Transverse colon (tissue), 4 donors: ENCODE measurements around the gene BGN. TPM values are rescaled to one million over a fixed set of nuclear protein-coding genes. Genes with fewer than 3 reads are reported as not detected.

ENCODE experiments used
- DNase-seq: peaks from one replicate; pipeline ENCODE4 v3.0.0-alpha.2; 2019
- H3K27ac ChIP-seq, 4 donors: fragments of 200-600 bp; sonication (generic); 2 replicates each; pipeline ENCODE4 v1.5.1; 2016 to 2018; ENCODE audit warnings: inconsistent platforms in 4 of 4
- H3K27me3 ChIP-seq: fragments of 200-600 bp; sonication (generic); 2 replicates; pipeline ENCODE4 v1.5.1; 2017; ENCODE audit warnings: inconsistent platforms
- H3K36me3 ChIP-seq, 4 donors: fragments of 200-600 bp; sonication (generic); 2 replicates each; pipeline ENCODE4 v1.5.1; 2017 to 2019; ENCODE audit warnings: inconsistent platforms in 4 of 4
- H3K4me1 ChIP-seq, 4 donors: fragments of 200-600 bp; sonication (generic); 2 replicates each; pipeline ENCODE4 v1.5.1; 2017 to 2020; ENCODE audit warnings: inconsistent platforms in 4 of 4
- H3K4me3 ChIP-seq, 4 donors: fragments of 200-600 bp; sonication (generic); 1 replicate in 1 of 4; 2 replicates in 3 of 4; pipeline versions ENCODE4 v1.5.1 to v1.6.1; 2017 to 2019; ENCODE audit warnings: inconsistent platforms in 4 of 4
- H3K9me3 ChIP-seq, 2 donors: fragments of 200-600 bp; sonication (generic); 2 replicates each; pipeline ENCODE4 v1.5.1; 2017 to 2019; ENCODE audit warnings: inconsistent platforms in 2 of 2
- EP300 ChIP-seq: sonication (generic); formaldehyde crosslinking; IDR thresholded peaks from one replicate; pipeline ENCODE4 v1.6.1; 2017; ENCODE audit warnings: antibody characterized with exemption, low read depth
- POLR2A ChIP-seq: fragments of 450-650 bp; IDR thresholded peaks from one replicate; pipeline ENCODE4 v1.6.1; 2016; ENCODE audit warnings: antibody characterized with exemption, mild to moderate bottlenecking, moderate library complexity
- POLR2AphosphoS5 ChIP-seq, 3 donors: sonication (generic); formaldehyde crosslinking; IDR thresholded peaks; one replicate each; pipeline ENCODE4 v1.6.1; 2016; ENCODE audit warnings: antibody characterized with exemption in 3 of 3
- WGBS, 2 donors: methylation state at CpG; one replicate each; pipeline ENCODE4 v1.1.5; 2018; ENCODE audit warnings: low coverage in 1 of 2; 5-methylcytosine and 5-hydroxymethylcytosine counted together
- in situ Hi-C, 4 donors: fragments of 200-750 bp; cut with MboI; loops; one replicate each; pipeline versions ENCODE4 v1.15.0 to v1.15.1; 2017; ENCODE audit warnings: low sequenced_read_pairs in 3 of 4, low pct_ligation_motif_present in 1 of 4, low pct_unique_long_range_greater_than_20kb in 1 of 4
- intact Hi-C: fragments of 100-400 bp; cut with DNase I; formaldehyde crosslinking; loops from one replicate; pipeline ENCODE4 v1.15.1; 2023; ENCODE audit warnings: low total_unique reads
- total RNA-seq, 4 donors: library from RNA; depleted of rRNA; stranded (reverse); fragments of >200 nt; gene quantifications; one replicate each; pipeline ENCODE4 v1.1.0, GENCODE V29; 2016
- TF ChIP-seq, protein P1 (sequence below), 5 experiments: fragments of 200-600 bp in 3 of 5; fragments of 450-650 bp in 2 of 5; sonication (generic) in 3 of 5; IDR thresholded peaks; 1 replicate in 2 of 5; 2 replicates in 3 of 5; pipeline ENCODE4 v1.5.1; 2016 to 2017; ENCODE audit warnings: antibody characterized with exemption in 5 of 5, inconsistent platforms in 3 of 5, mild to moderate bottlenecking in 2 of 5, moderate library complexity in 1 of 5

The BGN gene
- total RNA-seq, 4 donors from 2014 or later = 3.8 to 67.1 (median 10.5) TPM

DNA sequence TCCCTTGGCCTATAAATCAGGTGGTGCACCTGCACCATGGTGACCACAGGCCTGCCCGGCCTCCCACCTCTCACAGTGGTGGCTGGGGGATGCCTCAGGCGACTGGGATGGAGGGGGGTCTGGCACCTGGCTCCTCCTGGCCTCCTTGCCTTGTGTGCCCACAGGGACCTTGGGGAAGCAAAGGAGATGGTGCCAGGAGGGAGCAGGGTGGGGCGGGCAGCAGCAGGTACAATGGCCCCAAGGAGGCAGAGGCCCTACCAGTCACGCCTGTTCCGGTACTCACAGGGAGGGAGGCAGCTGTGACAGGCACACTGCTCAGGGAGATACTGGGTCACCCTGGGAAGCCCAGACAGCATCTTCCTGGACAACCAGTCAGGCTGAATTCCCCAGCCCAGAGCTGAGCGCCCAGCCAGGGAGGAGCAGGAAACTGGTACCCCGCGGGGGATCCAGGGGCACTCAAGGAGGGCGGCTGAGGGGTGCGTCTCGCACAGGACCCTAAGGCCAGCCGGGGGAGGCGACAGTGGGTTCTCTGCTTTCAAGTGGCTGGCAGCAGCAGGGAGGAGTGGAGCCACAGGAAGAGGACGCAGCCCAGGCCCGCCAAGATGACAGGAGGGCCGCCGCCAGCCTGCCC is 47.7 kb upstream of the BGN start:
- Histone ChIP-seq H3K36me3 (no peaks in the 10 kb centered on the region), H3K4me3 (no peak overlapping the region), H3K4me1 (no peaks in the 10 kb centered on the region), H3K27ac (no peak overlapping the region), H3K27me3 (no peaks in the 10 kb centered on the region), H3K9me3 (no peaks in the 10 kb centered on the region)
- DNase-seq = no peak
- TF ChIP-seq, protein P1, sequence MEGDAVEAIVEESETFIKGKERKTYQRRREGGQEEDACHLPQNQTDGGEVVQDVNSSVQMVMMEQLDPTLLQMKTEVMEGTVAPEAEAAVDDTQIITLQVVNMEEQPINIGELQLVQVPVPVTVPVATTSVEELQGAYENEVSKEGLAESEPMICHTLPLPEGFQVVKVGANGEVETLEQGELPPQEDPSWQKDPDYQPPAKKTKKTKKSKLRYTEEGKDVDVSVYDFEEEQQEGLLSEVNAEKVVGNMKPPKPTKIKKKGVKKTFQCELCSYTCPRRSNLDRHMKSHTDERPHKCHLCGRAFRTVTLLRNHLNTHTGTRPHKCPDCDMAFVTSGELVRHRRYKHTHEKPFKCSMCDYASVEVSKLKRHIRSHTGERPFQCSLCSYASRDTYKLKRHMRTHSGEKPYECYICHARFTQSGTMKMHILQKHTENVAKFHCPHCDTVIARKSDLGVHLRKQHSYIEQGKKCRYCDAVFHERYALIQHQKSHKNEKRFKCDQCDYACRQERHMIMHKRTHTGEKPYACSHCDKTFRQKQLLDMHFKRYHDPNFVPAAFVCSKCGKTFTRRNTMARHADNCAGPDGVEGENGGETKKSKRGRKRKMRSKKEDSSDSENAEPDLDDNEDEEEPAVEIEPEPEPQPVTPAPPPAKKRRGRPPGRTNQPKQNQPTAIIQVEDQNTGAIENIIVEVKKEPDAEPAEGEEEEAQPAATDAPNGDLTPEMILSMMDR (IDR thresholded peaks at IDR 0.05) = no peak
- TF ChIP-seq POLR2AphosphoS5 (IDR thresholded peaks at IDR 0.05) = no peak
- TF ChIP-seq POLR2A = no peak
- in situ Hi-C loops (no loop called here), intact Hi-C loops (no loop called here)
- WGBS, 2 donors = 91% methylated on average over 13 of the region's 17 CpGs; no CpG with 5 or more reads in 1 of the 2 donors

DNA sequence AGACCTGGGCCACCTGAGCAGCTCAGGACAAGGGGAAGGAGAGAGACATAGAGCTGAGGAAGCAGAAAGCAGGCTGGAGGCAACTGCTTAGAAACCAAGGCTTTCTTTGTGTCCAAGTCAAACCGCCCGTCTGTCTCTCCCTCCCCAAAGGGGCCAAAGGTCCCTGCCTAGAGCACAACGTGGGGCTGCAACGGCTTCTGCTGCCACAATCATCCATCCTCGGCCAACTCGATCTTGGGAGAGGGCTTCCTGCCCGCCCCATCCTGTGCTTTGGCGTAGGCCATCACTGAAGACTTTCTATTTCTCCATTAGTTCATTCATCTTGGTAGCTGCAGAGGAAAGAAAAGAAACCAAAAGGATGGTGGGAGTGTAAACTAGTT is 47.2 kb upstream of the BGN start:
- no peaks in the 10 kb centered on the region for H3K9me3 ChIP-seq
- no peak for DNase-seq
- WGBS, 2 donors = 81% methylated on average over 8 of the region's 8 CpGs; no CpG with 5 or more reads in 1 of the 2 donors
- intact Hi-C loops = no loop called here
- in situ Hi-C loops = no loop called here
- TF ChIP-seq, protein P1 (IDR thresholded peaks at IDR 0.05) = no peak
- TF ChIP-seq POLR2A (no peak), POLR2AphosphoS5 (IDR thresholded peaks at IDR 0.05) (no peak), EP300 (no peak)
- H3K4me1 ChIP-seq = no peaks in the 10 kb centered on the region
- H3K27ac ChIP-seq = no peak overlapping the region
- H3K36me3 ChIP-seq = no peaks in the 10 kb centered on the region
- H3K27me3 ChIP-seq = no peaks in the 10 kb centered on the region
- no peak overlapping the region for H3K4me3 ChIP-seq

DNA sequence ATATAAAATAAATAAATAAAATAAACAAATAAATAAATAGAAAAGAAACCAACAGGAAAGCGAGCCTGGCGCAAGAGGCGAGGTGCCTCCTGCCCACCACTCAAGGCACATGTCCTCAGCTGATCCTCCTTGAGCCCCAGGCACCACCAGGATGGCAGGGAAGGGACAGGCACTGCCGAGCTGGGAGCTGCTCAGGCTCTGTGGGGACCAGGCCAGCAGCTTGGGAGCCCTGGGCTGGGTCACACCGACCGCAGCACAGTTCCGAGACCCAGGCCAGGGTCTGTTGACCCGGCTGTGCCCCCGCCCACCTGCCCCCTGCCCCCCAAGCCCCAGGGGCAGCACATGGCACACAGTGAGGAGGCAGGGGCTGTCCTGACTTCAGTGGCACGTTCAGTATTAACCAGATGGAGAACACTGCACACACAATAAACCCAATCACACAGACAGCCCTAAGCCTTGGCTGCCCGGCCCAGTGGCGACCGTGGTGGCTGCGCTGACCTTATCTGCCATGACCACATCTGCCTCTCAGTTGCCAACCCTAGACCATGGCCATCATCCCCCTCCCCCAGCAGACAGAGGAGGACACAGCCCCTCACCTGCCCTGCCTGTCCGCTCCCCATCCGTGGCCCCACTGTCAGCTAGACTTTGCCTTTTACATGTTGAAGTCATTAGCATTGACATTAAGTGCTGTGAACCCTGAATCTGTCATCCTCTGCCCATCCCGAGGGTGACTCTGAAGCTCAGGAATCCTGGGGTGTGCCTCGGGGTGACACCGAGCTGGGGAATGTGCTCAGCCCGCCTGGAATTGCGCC is 46.0 kb upstream of the BGN start:
- H3K4me1 ChIP-seq = no peaks in the 10 kb centered on the region
- H3K27ac ChIP-seq = no peak overlapping the region
- no peaks in the 10 kb centered on the region for H3K36me3 ChIP-seq
- H3K9me3 ChIP-seq = no peaks in the 10 kb centered on the region
- H3K27me3 ChIP-seq = no peaks in the 10 kb centered on the region
- DNase-seq = no peak
- 92% methylated on average over 17 of the region's 21 CpGs; no CpG with 5 or more reads in 1 of the 2 donors for WGBS, 2 donors
- no peak for TF ChIP-seq EP300
- no peak for TF ChIP-seq POLR2A
- TF ChIP-seq POLR2AphosphoS5 (IDR thresholded peaks at IDR 0.05) = no peak
- TF ChIP-seq, protein P1 (IDR thresholded peaks at IDR 0.05) = no peak
- intact Hi-C loops (no loop called here), in situ Hi-C loops (no loop called here)
- no peak overlapping the region for H3K4me3 ChIP-seq

DNA sequence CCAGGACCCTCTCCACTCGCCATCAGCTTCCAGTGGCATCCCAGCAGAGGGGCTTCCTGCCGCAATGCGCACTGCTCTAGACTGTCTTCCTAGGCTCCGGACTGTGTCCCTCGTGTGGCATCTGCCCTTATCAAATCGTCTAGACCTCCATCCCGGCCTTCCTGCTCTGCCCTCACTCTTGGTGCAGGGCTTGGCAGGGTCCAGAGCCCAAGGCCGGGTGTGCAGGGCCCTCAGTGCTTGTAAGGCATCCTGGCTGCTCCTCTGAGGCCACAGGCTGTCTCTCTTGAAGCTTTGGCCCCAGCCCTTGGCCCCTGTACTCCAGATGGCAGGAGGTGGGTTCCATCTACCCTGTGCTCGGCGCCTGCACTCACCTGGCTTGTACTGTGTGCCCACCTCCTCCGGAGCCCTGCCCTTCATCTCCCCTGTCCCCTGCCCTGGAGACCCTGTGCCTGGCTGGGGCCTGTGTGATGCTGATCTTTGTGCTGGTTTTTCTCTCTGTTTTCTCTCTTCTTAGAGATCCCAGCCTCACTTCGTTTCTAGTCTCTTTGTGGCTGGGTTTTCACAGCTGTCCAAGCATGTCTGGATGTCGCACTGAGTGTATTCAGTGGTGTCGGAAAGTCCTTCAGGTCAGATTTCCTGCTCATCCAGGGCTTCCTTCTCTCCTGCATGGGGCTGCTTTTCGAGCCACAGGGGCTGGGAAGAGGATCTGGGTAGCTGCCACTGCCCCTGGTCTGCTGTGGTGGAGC is 45.2 kb upstream of the BGN start:
- intact Hi-C loops (no loop called here), in situ Hi-C loops (no loop called here)
- H3K9me3 ChIP-seq = no peaks in the 10 kb centered on the region
- 74 to 100% methylated on average over 1 to 11 of the region's 15 CpGs for WGBS, 2 donors
- H3K4me1 ChIP-seq = no peaks in the 10 kb centered on the region
- DNase-seq = no peak
- no peak overlapping the region for H3K27ac ChIP-seq
- no peaks in the 10 kb centered on the region for H3K36me3 ChIP-seq
- H3K27me3 ChIP-seq = no peaks in the 10 kb centered on the region
- TF ChIP-seq POLR2A (no peak), POLR2AphosphoS5 (IDR thresholded peaks at IDR 0.05) (no peak), EP300 (no peak)
- TF ChIP-seq, protein P1 (IDR thresholded peaks at IDR 0.05) = no peak
- no peak overlapping the region for H3K4me3 ChIP-seq
